Keratinocyte (primary cell): ENCODE measurements around the gene DPP10.

ENCODE experiments used
- CTCF ChIP-seq, 3 experiments: IDR thresholded peaks in 1 of 3; conservative IDR thresholded peaks in 1 of 3; optimal IDR thresholded peaks in 1 of 3; 2 replicates in 2 of 3; 3 replicates in 1 of 3; pipeline versions ENCODE3 to v1.5.1; 2011; ENCODE audit warnings: low read length in 3 of 3, mild to moderate bottlenecking in 3 of 3, moderate library complexity in 2 of 3, control low read depth in 1 of 3, inconsistent platforms in 1 of 3; ENCODE audit not compliant: insufficient read depth in 2 of 3; ENCODE audit errors: extremely low read depth in 1 of 3
- EZH2 ChIP-seq: IDR thresholded peaks from one replicate; pipeline ENCODE4 v1.6.1; 2012; ENCODE audit warnings: inconsistent platforms, mild to moderate bottlenecking, low read length, moderate library complexity

GRCh38 chr2:114543236-114543766 is 100.9 kb downstream of the DPP10 start:
- TF ChIP-seq CTCF (optimal IDR thresholded peaks at IDR 0.05 in 1 of 3, IDR thresholded peaks at IDR 0.05 in 1 of 3, conservative IDR thresholded peaks at IDR 0.05 in 1 of 3; ENCODE audit: extremely low read depth in 1 of 3, insufficient read depth in 2 of 3, low read length in 3 of 3) (no peak), EZH2 (no peak)
